Nephron progenitor cell (in vitro differentiated cells): Measurements from ENCODE around the gene FAM169A.
A peak's percentile ranks its signal among the peaks of the same experiment; 100 is the strongest.

Source experiments
- DNase-seq: peaks from one replicate; pipeline ENCODE4 v3.0.0; 2021
- H3K27ac Mint-ChIP-seq: 2 replicates; pipeline ENCODE4 v1.8.0; 2021; ENCODE audit warnings: mild to moderate bottlenecking, moderate library complexity, mixed read lengths
- H3K27me3 Mint-ChIP-seq: 2 replicates; pipeline ENCODE4 v1.8.0; 2021; ENCODE audit warnings: mild to moderate bottlenecking, low read depth, mixed read lengths; ENCODE audit not compliant: poor library complexity
- H3K36me3 Mint-ChIP-seq: 2 replicates; pipeline ENCODE4 v1.8.0; 2021; ENCODE audit warnings: low read depth, mixed read lengths
- H3K4me1 Mint-ChIP-seq: 2 replicates; pipeline ENCODE4 v1.8.0; 2021; ENCODE audit warnings: mixed read lengths
- H3K4me3 Mint-ChIP-seq: 2 replicates; pipeline ENCODE4 v1.8.0; 2021; ENCODE audit warnings: mild to moderate bottlenecking, moderate library complexity, mixed read lengths
- H3K9me3 Mint-ChIP-seq: 2 replicates; pipeline ENCODE4 v1.8.0; 2021; ENCODE audit warnings: mild to moderate bottlenecking, moderate library complexity, mixed read lengths
- TF ChIP-seq, protein P1 (sequence below): fragments of 200-600 bp; sonication (generic); IDR thresholded peaks from 2 replicates; pipeline ENCODE4 v1.5.0; 2021; ENCODE audit warnings: antibody characterized with exemption

Gene FAM169A

DNA sequence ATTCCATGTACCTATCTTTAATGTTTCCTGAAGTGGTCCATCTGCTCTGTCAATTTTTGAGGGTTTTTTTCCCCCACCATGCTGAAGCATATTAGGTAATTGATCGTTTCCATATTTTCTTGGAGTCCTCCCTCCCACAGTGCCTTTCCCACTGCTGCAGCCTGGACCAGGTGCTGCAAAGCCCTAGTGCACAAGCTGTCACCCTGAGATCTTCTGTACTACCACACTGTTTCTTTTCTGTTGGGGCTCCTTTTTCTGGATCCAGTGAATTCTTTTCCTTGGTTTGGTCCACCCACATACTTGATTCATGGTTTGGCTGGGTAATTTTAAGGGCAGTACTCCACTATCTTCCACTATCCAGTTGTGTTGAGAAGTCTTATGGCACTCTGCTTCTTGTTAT is 30.9 kb upstream of the FAM169A start:
- H3K4me3 Mint-ChIP-seq: no peak overlapping the region
- H3K9me3 Mint-ChIP-seq: peaks cover 12% of the 10 kb centered on the region
- no peaks in the 10 kb centered on the region for H3K4me1 Mint-ChIP-seq
- H3K27me3 Mint-ChIP-seq: no peaks in the 10 kb centered on the region
- no peak for DNase-seq
- no peak overlapping the region for H3K27ac Mint-ChIP-seq
- H3K36me3 Mint-ChIP-seq: no peaks in the 10 kb centered on the region
- TF ChIP-seq, protein P1, sequence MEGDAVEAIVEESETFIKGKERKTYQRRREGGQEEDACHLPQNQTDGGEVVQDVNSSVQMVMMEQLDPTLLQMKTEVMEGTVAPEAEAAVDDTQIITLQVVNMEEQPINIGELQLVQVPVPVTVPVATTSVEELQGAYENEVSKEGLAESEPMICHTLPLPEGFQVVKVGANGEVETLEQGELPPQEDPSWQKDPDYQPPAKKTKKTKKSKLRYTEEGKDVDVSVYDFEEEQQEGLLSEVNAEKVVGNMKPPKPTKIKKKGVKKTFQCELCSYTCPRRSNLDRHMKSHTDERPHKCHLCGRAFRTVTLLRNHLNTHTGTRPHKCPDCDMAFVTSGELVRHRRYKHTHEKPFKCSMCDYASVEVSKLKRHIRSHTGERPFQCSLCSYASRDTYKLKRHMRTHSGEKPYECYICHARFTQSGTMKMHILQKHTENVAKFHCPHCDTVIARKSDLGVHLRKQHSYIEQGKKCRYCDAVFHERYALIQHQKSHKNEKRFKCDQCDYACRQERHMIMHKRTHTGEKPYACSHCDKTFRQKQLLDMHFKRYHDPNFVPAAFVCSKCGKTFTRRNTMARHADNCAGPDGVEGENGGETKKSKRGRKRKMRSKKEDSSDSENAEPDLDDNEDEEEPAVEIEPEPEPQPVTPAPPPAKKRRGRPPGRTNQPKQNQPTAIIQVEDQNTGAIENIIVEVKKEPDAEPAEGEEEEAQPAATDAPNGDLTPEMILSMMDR: no peak

- Mint-ChIP-seq H3K27me3 (no peaks in the 10 kb centered on the region), H3K27ac (no peak overlapping the region), H3K9me3 (peaks cover 12% of the 10 kb centered on the region), H3K4me1 (no peaks in the 10 kb centered on the region), H3K4me3 (no peak overlapping the region), H3K36me3 (no peaks in the 10 kb centered on the region)
- TF ChIP-seq, protein P1: no peak
- DNase-seq: no peak
Observed at GRCh38 chr5:74895906-74896305, 29.7 kb upstream of the FAM169A start.

GRCh38 chr5:74894351-74894750 is 28.2 kb upstream of the FAM169A start:
- Mint-ChIP-seq H3K4me3 (no peak overlapping the region), H3K27me3 (peaks cover 3% of the 10 kb centered on the region), H3K9me3 (peaks cover 18% of the 10 kb centered on the region), H3K27ac (no peak overlapping the region), H3K36me3 (no peaks in the 10 kb centered on the region), H3K4me1 (peaks cover 5% of the 10 kb centered on the region)
- TF ChIP-seq, protein P1: no peak
- DNase-seq: no peak

DNA sequence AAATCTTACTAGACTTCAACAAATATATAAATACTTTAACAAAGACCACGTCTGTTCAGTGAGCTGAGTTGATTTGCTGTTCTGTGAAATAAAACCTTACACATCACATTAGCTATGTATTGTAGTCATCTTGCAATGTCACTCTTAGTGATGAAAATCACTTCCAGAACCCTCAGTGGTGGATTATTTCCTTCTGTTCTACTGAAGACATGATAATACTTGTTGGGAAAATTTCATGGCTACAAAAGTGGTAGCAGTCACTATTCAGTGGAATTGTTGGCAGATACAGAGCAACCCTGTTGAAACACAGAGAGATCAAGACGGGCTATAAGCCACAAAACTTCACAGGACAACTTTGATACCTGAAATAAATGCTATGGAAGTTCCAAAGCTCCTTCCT is 26.7 kb upstream of the FAM169A start:
- Mint-ChIP-seq H3K27ac (no peak overlapping the region), H3K27me3 (peaks cover 6% of the 10 kb centered on the region), H3K9me3 (peaks cover 22% of the 10 kb centered on the region), H3K36me3 (no peaks in the 10 kb centered on the region), H3K4me3 (no peak overlapping the region), H3K4me1 (peaks cover 9% of the 10 kb centered on the region)
- TF ChIP-seq, protein P1: no peak
- DNase-seq: no peak

DNA sequence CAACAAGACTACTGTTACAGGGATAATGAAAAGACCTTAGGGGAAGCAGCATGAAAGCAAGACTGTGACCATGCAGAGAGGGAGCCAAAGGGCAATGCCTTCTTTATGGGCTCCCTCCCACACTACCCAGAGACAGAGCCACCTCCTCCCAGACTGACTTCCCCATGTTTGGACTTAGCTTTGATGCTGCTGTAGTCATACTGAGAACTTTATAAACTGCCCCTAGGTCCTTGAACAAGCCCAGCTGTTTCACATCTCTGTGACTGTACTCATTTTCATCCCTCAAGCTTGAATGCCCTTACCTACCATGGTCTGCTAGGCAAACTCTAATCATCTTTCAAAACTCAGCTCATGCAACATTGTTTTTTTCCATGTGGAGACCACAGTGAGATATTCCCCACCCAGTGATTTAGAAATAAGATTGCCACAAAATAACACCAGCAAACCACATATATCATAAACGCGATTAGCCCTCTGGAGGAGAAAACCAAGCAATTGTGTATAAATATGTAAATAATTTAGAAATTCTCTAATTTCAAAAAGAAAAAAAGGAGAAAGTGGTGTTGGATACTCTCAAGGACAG is 23.4 kb upstream of the FAM169A start:
- peak overlapping the region; percentile 83 for H3K27ac Mint-ChIP-seq
- H3K4me1 Mint-ChIP-seq: peaks cover 16% of the 10 kb centered on the region

DNA sequence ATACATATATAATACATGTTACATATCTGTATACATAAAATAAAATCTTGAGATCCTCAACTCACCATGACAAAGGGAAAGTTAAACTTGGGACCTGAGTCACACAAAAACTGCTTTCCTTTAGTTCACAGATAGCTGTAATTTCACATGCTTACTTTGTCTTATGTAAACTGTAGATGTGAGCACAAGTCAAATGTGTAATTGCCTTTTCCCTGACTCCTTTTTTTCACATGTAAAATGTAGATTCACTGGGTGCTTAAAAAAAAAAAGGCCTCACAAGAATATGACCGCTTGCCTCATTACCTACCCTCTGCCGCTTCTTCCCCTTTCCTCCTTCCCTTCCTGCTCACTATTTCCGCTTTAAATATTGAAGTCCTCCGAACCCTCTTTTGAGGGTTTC is 21.9 kb upstream of the FAM169A start:
- Mint-ChIP-seq H3K27me3 (peaks cover 6% of the 10 kb centered on the region), H3K9me3 (peaks cover 10% of the 10 kb centered on the region), H3K4me1 (peaks cover 20% of the 10 kb centered on the region), H3K36me3 (no peaks in the 10 kb centered on the region), H3K4me3 (no peak overlapping the region), H3K27ac (no peak overlapping the region)
- TF ChIP-seq, protein P1: no peak
- no peak for DNase-seq

More for the DNA sequence above, 23.4 kb upstream of the FAM169A start:
- peaks cover 6% of the 10 kb centered on the region for H3K27me3 Mint-ChIP-seq
- no peak overlapping the region for H3K4me3 Mint-ChIP-seq
- H3K9me3 Mint-ChIP-seq: peaks cover 13% of the 10 kb centered on the region
- TF ChIP-seq, protein P1: no peak
- DNase-seq: no peak
- no peaks in the 10 kb centered on the region for H3K36me3 Mint-ChIP-seq
